Heart right ventricle (tissue), 16 donors: ENCODE measurements around the gene CREBBP. TPM values are rescaled to one million over a fixed set of nuclear protein-coding genes. Genes with fewer than 3 reads are reported as not detected.

Experiments
- ATAC-seq, 8 donors: fragments of 200-7000 bp; cut with Tn5 transposase; one replicate each; pipeline ENCODE4 v1.9.1; 2020; ENCODE audit warnings: mild to moderate bottlenecking in 8 of 8, moderate library complexity in 8 of 8, moderate number of reproducible peaks in 1 of 8
- DNase-seq, 2 donors: peaks; one replicate each; pipeline ENCODE4 v3.0.0-alpha.2; 2020
- H3K27ac ChIP-seq, 10 donors: fragments of 200-600 bp; sonication (generic) in 2 of 10; one replicate each; pipeline versions ENCODE4 v1.5.0 to v1.8.0; 2020 to 2022; ENCODE audit warnings: mild to moderate bottlenecking in 3 of 10
- H3K27me3 ChIP-seq, 7 donors: fragments of 200-600 bp; one replicate each; pipeline ENCODE4 v1.8.0; 2021 to 2022; ENCODE audit warnings: mild to moderate bottlenecking in 2 of 7
- H3K36me3 ChIP-seq, 9 donors: fragments of 200-600 bp; sonication (generic) in 1 of 9; one replicate each; pipeline versions ENCODE4 v1.5.0 to v1.8.0; 2020 to 2022; ENCODE audit warnings: mild to moderate bottlenecking in 2 of 9
- H3K4me1 ChIP-seq, 9 donors: fragments of 200-600 bp; sonication (generic) in 1 of 9; one replicate each; pipeline versions ENCODE4 v1.5.0 to v1.8.0; 2020 to 2022; ENCODE audit warnings: mild to moderate bottlenecking in 4 of 9
- H3K4me3 ChIP-seq, 10 donors: fragments of 200-600 bp; sonication (generic) in 2 of 10; one replicate each; pipeline versions ENCODE4 v1.5.0 to v1.8.0; 2020 to 2022; ENCODE audit warnings: mild to moderate bottlenecking in 7 of 10, moderate library complexity in 2 of 10
- H3K9me3 ChIP-seq, 11 donors: fragments of 200-600 bp in 10 of 11; sonication (generic) in 2 of 11; one replicate each; pipeline versions ENCODE4 v1.5.0 to v1.8.0; 2013 to 2022; ENCODE audit warnings: mild to moderate bottlenecking in 2 of 11, control low read depth in 1 of 11, moderate library complexity in 1 of 11
- CTCF ChIP-seq, 9 donors: fragments of 200-600 bp; sonication (generic) in 2 of 9; IDR thresholded peaks; one replicate each; pipeline versions ENCODE4 v1.5.0 to v1.8.0; 2021 to 2022; ENCODE audit warnings: antibody characterized with exemption in 9 of 9, mild to moderate bottlenecking in 5 of 9, moderate library complexity in 1 of 9
- WGBS, 2 donors: extraction: QIAGEN DNeasy Blood & Tissue Kit; methylation state at CpG; one replicate each; pipeline ENCODE4 v1.1.7; 2013; ENCODE audit warnings: inconsistent platforms in 1 of 2; 5-methylcytosine and 5-hydroxymethylcytosine counted together
- intact Hi-C, 10 donors: fragments of 100-400 bp; cut with DNase I; formaldehyde crosslinking; loops; one replicate each; pipeline versions ENCODE4 v1.11.1 to v1.14.2; 2022
- polyA plus RNA-seq, 2 donors: library from polyadenylated mRNA; stranded (reverse); fragments of 200-250 nt; gene quantifications; one replicate each; pipeline ENCODE4 v1.2.3, GENCODE V29; 2013
- total RNA-seq, 10 donors: library from RNA; stranded (reverse); fragmentation: NEBNext Ultra II Directional in 3 of 10; extraction: Animal tissue kit (Norgen Biotek cat#: 25700) in 3 of 10; gene quantifications; one replicate each; pipeline versions ENCODE4 v1.2.1 to v1.2.4, GENCODE V29; 2021 to 2023
- donor health status: Arrhythmogenic right ventricular cardiomyopathy.
- donor health status: ischemic (EF 13 %, LVEDD 7.1; RV severe dilation, severe dysfunction).
- donor health status: healthy with polysubstance abuse.
- donor health status: DM: no; HTN: yes; CAD: no.
- donor health status: DM: no; HTN: no; CAD: no.
- donor health status: ischemic (EF 25% LVEDD 6.9; RV normal size, moderate dysfunction).
- donor health status: ischemic (EF 25% LVEDD 5.7; RV mildly dilated, moderate dysfunction).
- donor health status: healthy.
- donor health status: DM: yes; HTN: yes; CAD: no.
- donor health status: Ischemic cardiomyopathy.
- donor health status: ischemic (EF 35%, LVEDD 5.7; RV mildly dilated, moderate dysfunction).
- donor health status: nonischemic (EF 11% LVEDD 7.7; RV severe dilation, severe dysfunction).
- donor health status: DM: yes; HTN: yes; CAD: no.
- donor health status: PGD.
- donor health status: ischemic (EF 29% LVEDD 5.4; RV normal size, mild dysfunction).
- donor health status: nonischemic (EF 23%, LVEDD 6.1; RV moderate dilation, normal function).

The CREBBP gene
- total and polyA plus RNA-seq, 12 donors, result 6.3 to 51.5 (median 41.0) TPM

GRCh38 chr16:3859889-3860288 is 20.6 kb downstream of the CREBBP start:
- 70 to 85% methylated on average over 7 of the region's 7 CpGs for WGBS, 2 donors
- Histone ChIP-seq H3K9me3 (no peaks in the 10 kb centered on the region), H3K36me3 (no peaks in the 10 kb centered on the region), H3K27ac (no peak overlapping the region), H3K27me3 (no peaks in the 10 kb centered on the region), H3K4me3 (no peak overlapping the region), H3K4me1 (peaks cover 25 to 100% (median 97%) of the 10 kb centered on the region in 9 donors)
- TF ChIP-seq CTCF (IDR thresholded peaks at IDR 0.05), result no peak
- no peak for ATAC-seq
- no peak for DNase-seq
- intact Hi-C loops, result loop anchor here in 2 of 10 donors (5.0 to 10.0 kb wide), 2 partner anchors 38 to 45 kb away; no protein-coding TSS in a partner anchor

- no peaks in the 10 kb centered on the region for H3K36me3 ChIP-seq
- no peaks in the 10 kb centered on the region for H3K9me3 ChIP-seq
- peaks cover 19 to 100% (median 97%) of the 10 kb centered on the region in 9 donors for H3K4me1 ChIP-seq
- no peak overlapping the region for H3K4me3 ChIP-seq
- H3K27ac ChIP-seq, result no peak overlapping the region
- H3K27me3 ChIP-seq, result no peaks in the 10 kb centered on the region
- DNase-seq (no peak), ATAC-seq (no peak)
- no peak for TF ChIP-seq CTCF (IDR thresholded peaks at IDR 0.05)
- intact Hi-C loops, result loop anchor here in 1 of 10 donors (5.0 kb wide), 1 partner anchor 36 kb away; no protein-coding TSS in a partner anchor
Observed at GRCh38 chr16:3858801-3859200, 21.7 kb downstream of the CREBBP start.

GRCh38 chr16:3857189-3858043 is 23.1 kb downstream of the CREBBP start:
- H3K4me1 ChIP-seq, result peaks cover 9 to 100% (median 95%) of the 10 kb centered on the region in 9 donors
- H3K36me3 ChIP-seq, result no peaks in the 10 kb centered on the region
- no peak for TF ChIP-seq CTCF (IDR thresholded peaks at IDR 0.05)
- ATAC-seq (peak; percentile 46 to 88 (median 54)), DNase-seq (no peak)
- no peaks in the 10 kb centered on the region for H3K27me3 ChIP-seq
- 39 to 44% methylated on average over 12 of the region's 12 CpGs for WGBS, 2 donors
- peak overlapping the region in 4 of 10 donors; percentile 3 to 57 (median 33) for H3K27ac ChIP-seq
- intact Hi-C loops, result loop anchor here in 1 of 10 donors (5.0 kb wide), 1 partner anchor 35 kb away; no protein-coding TSS in a partner anchor
- no peaks in the 10 kb centered on the region for H3K9me3 ChIP-seq
- no peak overlapping the region for H3K4me3 ChIP-seq

GRCh38 chr16:3856367-3857141 is 24.0 kb downstream of the CREBBP start:
- ATAC-seq (peak in 3 of 8 donors; percentile 23 to 43 (median 29)), DNase-seq (no peak)
- 66 to 78% methylated on average over 6 of the region's 6 CpGs for WGBS, 2 donors
- Histone ChIP-seq H3K4me1 (peaks cover 5 to 96% (median 87%) of the 10 kb centered on the region in 9 donors), H3K4me3 (no peak overlapping the region), H3K36me3 (no peaks in the 10 kb centered on the region), H3K9me3 (no peaks in the 10 kb centered on the region), H3K27me3 (no peaks in the 10 kb centered on the region), H3K27ac (peak overlapping the region in 5 of 10 donors; percentile 3 to 57 (median 45))
- TF ChIP-seq CTCF (IDR thresholded peaks at IDR 0.05), result no peak
- intact Hi-C loops, result loop anchor here in 1 of 10 donors (5.0 kb wide), 1 partner anchor 34 kb away; no protein-coding TSS in a partner anchor
